Breast epithelium (tissue), 4 donors: ENCODE results near the gene MBOAT1. TPM values are rescaled to one million over a fixed set of nuclear protein-coding genes. Genes with fewer than 3 reads are reported as not detected.

Source experiments
- DNase-seq, 2 donors: peaks; one replicate each; pipeline ENCODE4 v3.0.0-alpha.2; 2019; ENCODE audit warnings: low spot score in 2 of 2
- H3K27ac ChIP-seq, 2 donors: fragments of 200-600 bp; sonication (generic) in 1 of 2; one replicate each; pipeline ENCODE4 v1.5.1; 2016 to 2019; ENCODE audit warnings: mild to moderate bottlenecking in 1 of 2
- H3K27me3 ChIP-seq, 2 donors: fragments of 200-600 bp; sonication (generic) in 1 of 2; one replicate each; pipeline versions ENCODE4 v1.5.1 to v1.6.0; 2017 to 2019; ENCODE audit warnings: control low read depth in 1 of 2, mild to moderate bottlenecking in 1 of 2
- H3K36me3 ChIP-seq: fragments of 200-600 bp; one replicate; pipeline ENCODE4 v1.5.1; 2019
- H3K4me1 ChIP-seq, 2 donors: fragments of 200-600 bp; sonication (generic); one replicate each; pipeline ENCODE4 v1.5.1; 2016 to 2019; ENCODE audit warnings: control low read depth in 1 of 2
- H3K4me3 ChIP-seq, 3 donors: fragments of 200-600 bp; sonication (generic); 1 replicate in 2 of 3; 2 replicates in 1 of 3; pipeline ENCODE4 v1.5.1; 2016 to 2019; ENCODE audit warnings: mild to moderate bottlenecking in 3 of 3, moderate library complexity in 2 of 3
- H3K9me3 ChIP-seq, 2 donors: fragments of 200-600 bp; sonication (generic) in 1 of 2; one replicate each; pipeline ENCODE4 v1.5.1; 2016 to 2019; ENCODE audit warnings: control low read depth in 1 of 2
- POLR2A ChIP-seq: fragments of 450-650 bp; IDR thresholded peaks from one replicate; pipeline ENCODE4 v1.6.1; 2016; ENCODE audit warnings: antibody characterized with exemption, mild to moderate bottlenecking, moderate library complexity
- POLR2AphosphoS5 ChIP-seq, 3 donors: sonication (generic); formaldehyde crosslinking; IDR thresholded peaks; one replicate each; pipeline ENCODE4 v1.6.1; 2017; ENCODE audit warnings: antibody characterized with exemption in 3 of 3
- intact Hi-C: fragments of 100-400 bp; cut with DNase I; formaldehyde crosslinking; loops from one replicate; pipeline ENCODE4 v1.15.1; 2023; ENCODE audit warnings: low total_unique reads
- total RNA-seq, 3 donors: library from RNA; depleted of rRNA; stranded (reverse); fragments of >200 nt; gene quantifications; one replicate each; pipeline ENCODE4 v1.1.0, GENCODE V29; 2016
- TF ChIP-seq, protein P1 (sequence below), 3 donors: fragments of 450-650 bp; IDR thresholded peaks; one replicate each; pipeline ENCODE4 v1.5.1; 2016 to 2017; ENCODE audit warnings: antibody characterized with exemption in 3 of 3, mild to moderate bottlenecking in 3 of 3, moderate library complexity in 3 of 3

Gene MBOAT1
- total RNA-seq, 3 donors from 2014 or later = 10.9 to 38.6 (median 26.2) TPM

DNA sequence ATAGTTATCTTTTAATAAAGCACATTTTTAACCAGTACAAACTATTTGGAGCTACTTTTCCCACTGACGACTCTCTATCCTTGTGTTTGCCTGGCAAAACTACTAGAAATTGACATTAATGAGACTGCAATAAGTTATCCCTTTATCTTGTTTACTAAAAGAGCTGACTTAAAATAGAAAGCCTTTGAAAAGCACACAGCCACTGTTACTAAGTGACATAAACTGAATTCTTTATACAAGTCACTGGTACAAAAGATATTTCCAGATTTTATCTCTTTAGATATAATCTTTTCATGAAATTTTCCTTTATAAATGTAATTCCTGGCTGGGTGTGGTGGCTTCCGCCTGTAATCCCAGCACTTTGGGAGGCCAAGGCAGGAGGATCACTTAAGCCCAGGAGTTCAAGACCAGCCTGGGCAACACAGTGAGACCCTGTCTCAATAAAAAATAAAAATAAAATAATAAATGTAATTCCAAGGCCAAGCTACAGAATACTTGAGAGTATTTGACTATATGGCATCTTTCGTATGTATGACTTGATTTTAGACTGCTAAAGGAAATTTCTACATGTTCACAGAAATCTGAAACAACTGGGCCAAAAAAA, 9.5 kb downstream of the MBOAT1 start:
- Histone ChIP-seq H3K4me3 (no peak overlapping the region), H3K9me3 (no peaks in the 10 kb centered on the region), H3K27me3 (no peaks in the 10 kb centered on the region), H3K36me3 (no peaks in the 10 kb centered on the region), H3K4me1 (peaks cover 0 to 6% of the 10 kb centered on the region in 2 donors), H3K27ac (peak overlapping the region; percentile 20 to 77)
- TF ChIP-seq POLR2A = no peak
- TF ChIP-seq, protein P1, sequence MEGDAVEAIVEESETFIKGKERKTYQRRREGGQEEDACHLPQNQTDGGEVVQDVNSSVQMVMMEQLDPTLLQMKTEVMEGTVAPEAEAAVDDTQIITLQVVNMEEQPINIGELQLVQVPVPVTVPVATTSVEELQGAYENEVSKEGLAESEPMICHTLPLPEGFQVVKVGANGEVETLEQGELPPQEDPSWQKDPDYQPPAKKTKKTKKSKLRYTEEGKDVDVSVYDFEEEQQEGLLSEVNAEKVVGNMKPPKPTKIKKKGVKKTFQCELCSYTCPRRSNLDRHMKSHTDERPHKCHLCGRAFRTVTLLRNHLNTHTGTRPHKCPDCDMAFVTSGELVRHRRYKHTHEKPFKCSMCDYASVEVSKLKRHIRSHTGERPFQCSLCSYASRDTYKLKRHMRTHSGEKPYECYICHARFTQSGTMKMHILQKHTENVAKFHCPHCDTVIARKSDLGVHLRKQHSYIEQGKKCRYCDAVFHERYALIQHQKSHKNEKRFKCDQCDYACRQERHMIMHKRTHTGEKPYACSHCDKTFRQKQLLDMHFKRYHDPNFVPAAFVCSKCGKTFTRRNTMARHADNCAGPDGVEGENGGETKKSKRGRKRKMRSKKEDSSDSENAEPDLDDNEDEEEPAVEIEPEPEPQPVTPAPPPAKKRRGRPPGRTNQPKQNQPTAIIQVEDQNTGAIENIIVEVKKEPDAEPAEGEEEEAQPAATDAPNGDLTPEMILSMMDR (IDR thresholded peaks at IDR 0.05) = no peak
- TF ChIP-seq POLR2AphosphoS5 (IDR thresholded peaks at IDR 0.05) = no peak
- no peak for DNase-seq
- intact Hi-C loops = no loop called here

DNA sequence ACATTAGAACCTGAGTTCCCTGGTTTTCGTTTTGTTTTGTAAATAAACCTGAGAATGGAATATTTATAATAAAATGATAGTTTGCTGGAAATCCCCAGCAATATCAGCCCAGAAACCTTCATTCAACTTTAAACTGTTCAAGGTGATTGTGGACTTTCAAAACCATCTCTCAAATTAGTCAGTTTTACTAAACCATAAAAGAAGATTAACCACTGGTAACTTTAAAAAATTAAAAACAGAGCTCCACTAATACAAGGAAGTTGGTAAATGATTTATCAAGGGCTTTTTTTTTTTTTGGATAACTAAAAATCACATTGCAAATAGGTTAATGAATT, 10.0 kb downstream of the MBOAT1 start:
- Histone ChIP-seq H3K9me3 (no peaks in the 10 kb centered on the region), H3K4me3 (no peak overlapping the region), H3K27me3 (no peaks in the 10 kb centered on the region), H3K27ac (peak overlapping the region; percentile 20 to 77), H3K36me3 (no peaks in the 10 kb centered on the region), H3K4me1 (peaks cover 0 to 6% of the 10 kb centered on the region in 2 donors)
- DNase-seq = no peak
- intact Hi-C loops = no loop called here
- TF ChIP-seq POLR2AphosphoS5 (IDR thresholded peaks at IDR 0.05) (no peak), POLR2A (no peak)
- TF ChIP-seq, protein P1 (IDR thresholded peaks at IDR 0.05) = no peak

DNA sequence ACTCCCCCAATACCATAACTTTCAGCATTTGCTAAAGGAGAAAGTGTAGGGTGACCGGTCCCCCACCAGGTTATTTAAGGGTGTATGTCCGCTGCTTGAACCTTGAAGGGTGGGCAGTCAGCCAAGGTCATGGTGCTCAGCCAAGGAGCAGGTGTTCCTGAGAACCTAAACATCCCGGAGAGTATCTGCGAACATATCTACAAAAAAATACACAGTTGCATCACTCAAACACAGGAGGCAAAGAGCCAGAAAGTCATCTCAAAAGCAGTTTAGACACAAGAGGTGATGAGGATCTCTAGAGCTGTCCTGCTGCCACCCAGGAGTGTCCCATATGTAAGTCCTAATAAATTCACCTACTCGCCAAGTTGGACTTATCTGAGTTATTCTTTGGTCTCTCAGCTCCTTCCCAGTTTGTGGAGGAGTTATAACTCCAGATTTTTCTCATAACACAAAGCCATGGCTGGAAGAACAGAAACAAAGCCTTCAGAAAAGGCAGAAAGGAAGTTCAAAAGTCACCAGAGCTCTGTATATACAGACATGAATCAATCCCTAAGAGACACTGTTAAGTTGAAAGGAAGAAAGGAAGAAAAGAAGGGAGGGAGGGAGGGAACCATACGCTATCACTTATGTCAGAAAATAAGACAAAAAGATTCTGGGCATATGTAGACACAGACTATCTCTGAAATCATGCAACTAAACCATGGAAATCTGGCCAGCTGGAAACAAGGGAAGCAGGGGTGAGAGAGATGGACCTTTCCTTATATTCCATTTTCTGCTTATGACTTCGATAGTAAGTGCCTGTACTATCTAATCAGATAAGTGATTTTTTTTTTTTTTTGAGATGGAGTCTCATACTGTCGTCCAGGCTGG, 11.3 kb downstream of the MBOAT1 start:
- no peaks in the 10 kb centered on the region for H3K9me3 ChIP-seq
- no peaks in the 10 kb centered on the region for H3K36me3 ChIP-seq
- H3K27ac ChIP-seq = peak overlapping the region; percentile 56 to 73
- peak in 1 of 2 donors; percentile 64 for DNase-seq
- no peak overlapping the region for H3K4me3 ChIP-seq
- intact Hi-C loops = no loop called here
- TF ChIP-seq, protein P1 (IDR thresholded peaks at IDR 0.05) = no peak
- TF ChIP-seq POLR2AphosphoS5 (IDR thresholded peaks at IDR 0.05) (no peak), POLR2A (no peak)
- H3K4me1 ChIP-seq = peaks cover 0 to 6% of the 10 kb centered on the region in 2 donors
- H3K27me3 ChIP-seq = no peaks in the 10 kb centered on the region

DNA sequence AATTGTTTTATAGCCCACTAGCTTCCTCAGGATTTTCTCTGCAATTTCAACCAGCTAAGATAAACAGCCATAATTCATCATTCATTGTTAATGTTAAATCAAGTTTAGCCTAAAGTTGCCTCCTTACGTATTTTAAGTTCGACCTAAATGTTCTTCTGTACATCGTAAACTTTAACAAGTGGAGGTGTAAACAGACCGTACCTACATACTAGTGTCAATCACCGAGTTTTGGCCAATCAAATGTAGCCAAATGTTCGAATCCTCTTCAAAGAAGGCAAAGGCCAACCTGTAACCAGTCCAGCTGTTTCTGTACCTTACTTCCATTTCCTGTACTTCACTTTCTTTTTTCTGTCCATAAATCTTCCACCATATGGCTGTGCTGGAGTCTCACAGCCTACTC, 13.5 kb downstream of the MBOAT1 start:
- Histone ChIP-seq H3K36me3 (no peaks in the 10 kb centered on the region), H3K4me1 (peaks cover 0 to 3% of the 10 kb centered on the region in 2 donors), H3K27ac (peak overlapping the region in 1 of 2 donors; percentile 20), H3K4me3 (no peak overlapping the region), H3K27me3 (no peaks in the 10 kb centered on the region), H3K9me3 (no peaks in the 10 kb centered on the region)
- no peak for DNase-seq
- TF ChIP-seq POLR2AphosphoS5 (IDR thresholded peaks at IDR 0.05) (no peak), POLR2A (no peak)
- TF ChIP-seq, protein P1 (IDR thresholded peaks at IDR 0.05) = no peak
- intact Hi-C loops = no loop called here

DNA sequence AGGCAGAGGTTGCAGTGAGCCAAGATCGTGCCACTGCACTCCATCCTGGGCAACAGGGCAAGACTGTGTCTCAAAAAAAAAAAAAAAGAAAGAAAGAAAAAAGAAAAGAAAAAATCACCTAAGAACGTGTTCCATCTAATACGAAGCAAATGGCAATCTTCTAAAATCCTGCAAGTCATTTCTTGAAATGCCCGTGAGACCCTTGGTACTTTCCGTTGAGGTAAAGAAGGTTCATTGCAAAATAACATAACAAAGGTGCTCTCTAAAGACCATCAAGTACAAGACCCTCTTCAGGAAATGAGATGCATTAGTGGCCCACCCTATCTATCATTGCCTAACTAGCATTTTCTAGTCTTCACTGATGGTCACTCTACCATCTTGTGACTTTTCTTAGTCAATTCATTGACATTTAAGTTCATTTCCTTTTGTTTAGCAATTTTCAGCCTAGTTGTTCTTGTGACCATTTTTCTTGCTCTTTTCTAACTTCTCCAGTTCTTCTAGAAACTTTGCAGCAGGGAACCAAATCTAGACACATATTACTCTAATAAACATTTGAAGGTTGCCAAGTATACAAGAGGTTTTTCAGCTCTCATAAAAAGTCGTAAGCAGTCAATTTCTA, 14.0 kb downstream of the MBOAT1 start:
- no peak for TF ChIP-seq POLR2A
- TF ChIP-seq, protein P1 (IDR thresholded peaks at IDR 0.05) = no peak
- no peak for TF ChIP-seq POLR2AphosphoS5 (IDR thresholded peaks at IDR 0.05)
- Histone ChIP-seq H3K36me3 (no peaks in the 10 kb centered on the region), H3K4me1 (peaks cover 0 to 3% of the 10 kb centered on the region in 2 donors), H3K27ac (peak overlapping the region in 1 of 2 donors; percentile 20), H3K4me3 (no peak overlapping the region), H3K9me3 (no peaks in the 10 kb centered on the region), H3K27me3 (no peaks in the 10 kb centered on the region)
- intact Hi-C loops = no loop called here
- DNase-seq = no peak
